SK-N-SH (cell line): ENCODE results near the gene SMO. TPM values are rescaled to one million over a fixed set of nuclear protein-coding genes. Genes with fewer than 3 reads are reported as not detected.
A peak's percentile ranks its signal among the peaks of the same experiment; 100 is the strongest.

Source experiments
- CTCF ChIA-PET: fragments of 300-600, 350-600 bp; formaldehyde crosslinking; extraction: SDS; loops from one replicate; lab custom pipeline; 2021; lab: Yijun Ruan, JAX
- POLR2A ChIA-PET: fragments of 350-600 bp; sonication (Branson Sonifier 250); formaldehyde crosslinking; extraction: SDS; loops from one replicate; lab custom pipeline; 2020; ENCODE audit warnings: antibody characterized with exemption, inconsistent platforms; lab: Yijun Ruan, JAX
- DNase-seq: peaks from one replicate; pipeline ENCODE4 v3.0.0; 2012
- H2AFZ ChIP-seq: fragments of 200-600 bp; sonication (generic); 2 replicates; pipeline ENCODE4 v1.8.1; 2016; ENCODE audit warnings: antibody characterized with exemption, mild to moderate bottlenecking, low read depth
- H3F3A ChIP-seq: fragments of 200-600 bp; sonication (generic); replicated peaks from 2 replicates; pipeline ENCODE3; 2016; ENCODE audit warnings: antibody characterized with exemption, mild to moderate bottlenecking; ENCODE audit not compliant: insufficient read depth
- H3K27ac ChIP-seq, 2 experiments: fragments of 200-500 bp in 1 of 2; fragments of 200-600 bp in 1 of 2; sonication (Bioruptor generic) in 1 of 2; sonication (generic), shearing (Covaris generic) in 1 of 2; 2 replicates each; pipeline versions ENCODE4 v1.5.1 to v1.6.1; 2014 to 2016; ENCODE audit warnings: low read depth in 2 of 2, inconsistent platforms in 1 of 2, low read length in 1 of 2, mild to moderate bottlenecking in 1 of 2, mixed read lengths in 1 of 2
- H3K27me3 ChIP-seq: fragments of 200-600 bp; sonication (generic), shearing (Covaris generic); 2 replicates; pipeline ENCODE4 v1.6.1; 2016; ENCODE audit warnings: mixed run types; ENCODE audit not compliant: insufficient read depth
- H3K36me3 ChIP-seq, 2 experiments: fragments of 200-500 bp in 1 of 2; fragments of 200-600 bp in 1 of 2; sonication (Bioruptor generic) in 1 of 2; sonication (generic) in 1 of 2; replicated peaks in 1 of 2; 2 replicates each; pipeline versions ENCODE3 to v1.5.1; 2014 to 2016; ENCODE audit warnings: low read length in 1 of 2, mild to moderate bottlenecking in 1 of 2; ENCODE audit not compliant: insufficient read depth in 2 of 2, control insufficient read depth in 1 of 2
- H3K4me1 ChIP-seq, 2 experiments: fragments of 200-500 bp in 1 of 2; fragments of 200-600 bp in 1 of 2; sonication (Bioruptor generic) in 1 of 2; sonication (generic), shearing (Covaris generic) in 1 of 2; 2 replicates each; pipeline versions ENCODE4 v1.5.1 to v1.6.1; 2014 to 2016; ENCODE audit warnings: low read depth in 1 of 2, low read length in 1 of 2, mixed run types in 1 of 2; ENCODE audit not compliant: insufficient read depth in 2 of 2, control insufficient read depth in 1 of 2
- H3K4me2 ChIP-seq: fragments of 200-600 bp; sonication (generic), shearing (Covaris generic); 2 replicates; pipeline ENCODE4 v1.6.1; 2017; ENCODE audit warnings: mixed run types
- H3K4me3 ChIP-seq, 2 experiments: fragments of 200-500 bp in 1 of 2; fragments of 200-600 bp in 1 of 2; sonication (Bioruptor generic) in 1 of 2; sonication (generic), shearing (Covaris generic) in 1 of 2; 2 replicates each; pipeline versions ENCODE4 v1.5.1 to v1.8.1; 2014 to 2016; ENCODE audit warnings: low read depth in 2 of 2, inconsistent platforms in 1 of 2, low read length in 1 of 2, mild to moderate bottlenecking in 1 of 2, mixed read lengths in 1 of 2, moderate library complexity in 1 of 2
- H3K79me2 ChIP-seq: fragments of 200-600 bp; sonication (generic); 2 replicates; pipeline ENCODE4 v1.8.1; 2017; ENCODE audit warnings: mild to moderate bottlenecking; ENCODE audit not compliant: insufficient read depth
- H3K9ac ChIP-seq: fragments of 200-600 bp; sonication (generic); 2 replicates; pipeline ENCODE4 v1.6.1; 2017; ENCODE audit warnings: mixed run types
- H3K9me2 ChIP-seq: fragments of 200-600 bp; sonication (generic); 2 replicates; pipeline ENCODE4 v1.6.1; 2017; ENCODE audit warnings: mixed run types
- H3K9me3 ChIP-seq: fragments of 200-600 bp; sonication (generic); 2 replicates; pipeline ENCODE4 v1.6.1; 2017; ENCODE audit warnings: mixed run types, mild to moderate bottlenecking, moderate library complexity
- H4K20me1 ChIP-seq: fragments of 200-600 bp; sonication (generic); 2 replicates; pipeline ENCODE4 v1.6.1; 2017; ENCODE audit warnings: mild to moderate bottlenecking, mixed run types; ENCODE audit not compliant: insufficient read depth
- CHD2 ChIP-seq: fragments of 150-350 bp; IDR thresholded peaks from 2 replicates; pipeline ENCODE4 v1.6.1; 2018; ENCODE audit warnings: low read length; ENCODE audit not compliant: partially characterized antibody
- ELF1 ChIP-seq: IDR thresholded peaks from 2 replicates; pipeline ENCODE4 v1.4.0; 2012
- EP300 ChIP-seq, 2 experiments: IDR thresholded peaks; 2 replicates each; pipeline versions ENCODE4 v1.4.0 to v1.6.1; 2012; ENCODE audit warnings: borderline replicate concordance in 1 of 2, low read depth in 1 of 2, low read length in 1 of 2
- FOSL2 ChIP-seq: IDR thresholded peaks from 2 replicates; pipeline ENCODE4 v1.4.0; 2012; ENCODE audit warnings: low read depth, mild to moderate bottlenecking, moderate library complexity, borderline replicate concordance
- GATA2 ChIP-seq: sonication (generic); formaldehyde crosslinking; IDR thresholded peaks from 2 replicates; pipeline ENCODE4 v1.5.0; 2020; ENCODE audit warnings: mild to moderate bottlenecking, missing genetic modification reagents
- JUND ChIP-seq: IDR thresholded peaks from 2 replicates; pipeline ENCODE4 v1.4.0; 2012
- MEF2A ChIP-seq: IDR thresholded peaks from 2 replicates; pipeline ENCODE4 v1.4.0; 2012; ENCODE audit warnings: low read depth, borderline replicate concordance
- NRF1 ChIP-seq: IDR thresholded peaks from 2 replicates; pipeline ENCODE4 v1.6.1; 2012; ENCODE audit warnings: low read depth, mild to moderate bottlenecking, low read length
- RAD21 ChIP-seq: IDR thresholded peaks from 2 replicates; pipeline ENCODE4 v1.6.1; 2012; ENCODE audit warnings: mild to moderate bottlenecking, low read length
- RCOR1 ChIP-seq: fragments of 150-350 bp; IDR thresholded peaks from 2 replicates; pipeline ENCODE4 v1.6.1; 2017; ENCODE audit warnings: antibody characterized with exemption, low read length
- RFX5 ChIP-seq: IDR thresholded peaks from 2 replicates; pipeline ENCODE4 v1.6.1; 2012; ENCODE audit warnings: mild to moderate bottlenecking, improper control_type of control experiment, low read length
- RXRA ChIP-seq: IDR thresholded peaks from 2 replicates; pipeline ENCODE4 v1.4.0; 2012; ENCODE audit warnings: low read depth, mild to moderate bottlenecking, borderline replicate concordance
- SMC3 ChIP-seq: IDR thresholded peaks from 2 replicates; pipeline ENCODE4 v1.6.1; 2012; ENCODE audit warnings: low read depth, low read length, improper control_type of control experiment
- TAF1 ChIP-seq: IDR thresholded peaks from 2 replicates; pipeline ENCODE4 v1.6.1; 2012; ENCODE audit warnings: low read depth, mild to moderate bottlenecking, low read length, moderate library complexity, borderline replicate concordance
- WGBS: methylation state at CpG from one replicate; pipeline ENCODE4 v1.1.6; 2017; ENCODE audit warnings: low lambda C conversion rate; 5-methylcytosine and 5-hydroxymethylcytosine counted together
- polyA plus RNA-seq, 3 experiments: library from polyadenylated mRNA; depleted of rRNA; stranded (reverse); fragments of >200 nt; gene quantifications; 2 replicates each; pipeline ENCODE4 v1.2.3, GENCODE V29; 2012
- TF ChIP-seq, protein P1 (sequence below): IDR thresholded peaks from 2 replicates; pipeline ENCODE4 v1.4.0; 2012; ENCODE audit warnings: low read depth, borderline replicate concordance
- TF ChIP-seq, protein P2 (sequence below): fragments of 200-600 bp; sonication (generic); IDR thresholded peaks from 2 replicates; pipeline ENCODE4 v1.6.1; 2017; ENCODE audit warnings: antibody characterized with exemption, mild to moderate bottlenecking, moderate library complexity

Gene SMO
- polyA plus RNA-seq, 1 of the 3 experiments (the other 2 are of a cell fraction), result 37.0 TPM

- Histone ChIP-seq H3K9ac (no peak overlapping the region), H4K20me1 (no peaks in the 10 kb centered on the region), H3K27ac (no peak overlapping the region), H3K36me3 (no peaks in the 10 kb centered on the region), H3K4me1 (peaks cover 0 to 10% of the 10 kb centered on the region in 2 experiments; a peak in 1 of 4 replicates), H3K27me3 (no peaks in the 10 kb centered on the region), H2AFZ (0 out of 2 replicates have a peak overlapping the region, but pooled peaks have one; percentile 21), H3F3A (no peaks in the 10 kb centered on the region), H3K9me3 (no peaks in the 10 kb centered on the region), H3K4me2 (no peak overlapping the region), H3K79me2 (no peaks in the 10 kb centered on the region), H3K4me3 (no peak overlapping the region; a peak in 1 of 4 replicates), H3K9me2 (no peaks in the 10 kb centered on the region)
- ChIA-PET CTCF (interaction anchor here (0.6 to 15.6 kb wide), 81 partner anchors 9 to 781 kb away, joined by 3 to 385 read pairs (median 4); partner anchors contain the start of genes AHCYL2, SMO and TSPAN33), POLR2A (interaction anchor here (0.6 to 1.2 kb wide), 3 partner anchors 46 to 827 kb away, joined by 3 to 6 read pairs (median 4); no protein-coding TSS in a partner anchor)
- peak; percentile 76 for DNase-seq
- TF ChIP-seq RAD21 (peak; percentile 79), FOSL2 (no peak), EP300 (IDR thresholded peaks at IDR 0.05; ENCODE audit: borderline replicate concordance in 1 of 2, low read depth in 1 of 2, low read length in 1 of 2) (no peak), TAF1 (no peak), RXRA (no peak), NRF1 (no peak), SMC3 (peak; percentile 69), JUND (no peak), RFX5 (no peak), GATA2 (CRISPR knock-in tag) (no peak), CHD2 (no peak), ELF1 (no peak), RCOR1 (no peak), MEF2A (no peak)
- TF ChIP-seq, protein P1, sequence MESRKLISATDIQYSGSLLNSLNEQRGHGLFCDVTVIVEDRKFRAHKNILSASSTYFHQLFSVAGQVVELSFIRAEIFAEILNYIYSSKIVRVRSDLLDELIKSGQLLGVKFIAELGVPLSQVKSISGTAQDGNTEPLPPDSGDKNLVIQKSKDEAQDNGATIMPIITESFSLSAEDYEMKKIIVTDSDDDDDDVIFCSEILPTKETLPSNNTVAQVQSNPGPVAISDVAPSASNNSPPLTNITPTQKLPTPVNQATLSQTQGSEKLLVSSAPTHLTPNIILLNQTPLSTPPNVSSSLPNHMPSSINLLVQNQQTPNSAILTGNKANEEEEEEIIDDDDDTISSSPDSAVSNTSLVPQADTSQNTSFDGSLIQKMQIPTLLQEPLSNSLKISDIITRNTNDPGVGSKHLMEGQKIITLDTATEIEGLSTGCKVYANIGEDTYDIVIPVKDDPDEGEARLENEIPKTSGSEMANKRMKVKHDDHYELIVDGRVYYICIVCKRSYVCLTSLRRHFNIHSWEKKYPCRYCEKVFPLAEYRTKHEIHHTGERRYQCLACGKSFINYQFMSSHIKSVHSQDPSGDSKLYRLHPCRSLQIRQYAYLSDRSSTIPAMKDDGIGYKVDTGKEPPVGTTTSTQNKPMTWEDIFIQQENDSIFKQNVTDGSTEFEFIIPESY, result no peak
- TF ChIP-seq, protein P2, sequence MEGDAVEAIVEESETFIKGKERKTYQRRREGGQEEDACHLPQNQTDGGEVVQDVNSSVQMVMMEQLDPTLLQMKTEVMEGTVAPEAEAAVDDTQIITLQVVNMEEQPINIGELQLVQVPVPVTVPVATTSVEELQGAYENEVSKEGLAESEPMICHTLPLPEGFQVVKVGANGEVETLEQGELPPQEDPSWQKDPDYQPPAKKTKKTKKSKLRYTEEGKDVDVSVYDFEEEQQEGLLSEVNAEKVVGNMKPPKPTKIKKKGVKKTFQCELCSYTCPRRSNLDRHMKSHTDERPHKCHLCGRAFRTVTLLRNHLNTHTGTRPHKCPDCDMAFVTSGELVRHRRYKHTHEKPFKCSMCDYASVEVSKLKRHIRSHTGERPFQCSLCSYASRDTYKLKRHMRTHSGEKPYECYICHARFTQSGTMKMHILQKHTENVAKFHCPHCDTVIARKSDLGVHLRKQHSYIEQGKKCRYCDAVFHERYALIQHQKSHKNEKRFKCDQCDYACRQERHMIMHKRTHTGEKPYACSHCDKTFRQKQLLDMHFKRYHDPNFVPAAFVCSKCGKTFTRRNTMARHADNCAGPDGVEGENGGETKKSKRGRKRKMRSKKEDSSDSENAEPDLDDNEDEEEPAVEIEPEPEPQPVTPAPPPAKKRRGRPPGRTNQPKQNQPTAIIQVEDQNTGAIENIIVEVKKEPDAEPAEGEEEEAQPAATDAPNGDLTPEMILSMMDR, result peak; percentile 100
- 64% methylated on average over 11 of the region's 11 CpGs for WGBS
Observed at GRCh38 chr7:129163875-129164544, 24.4 kb upstream of the SMO start.
